ENCODE measurements around the gene HSD17B7.
"Not testable (repeated sequence)": the region's sequence is repeated elsewhere in the genome, so short reads cannot be mapped to it uniquely, and the experiment has no call there.

HSD17B7 gene

DNA sequence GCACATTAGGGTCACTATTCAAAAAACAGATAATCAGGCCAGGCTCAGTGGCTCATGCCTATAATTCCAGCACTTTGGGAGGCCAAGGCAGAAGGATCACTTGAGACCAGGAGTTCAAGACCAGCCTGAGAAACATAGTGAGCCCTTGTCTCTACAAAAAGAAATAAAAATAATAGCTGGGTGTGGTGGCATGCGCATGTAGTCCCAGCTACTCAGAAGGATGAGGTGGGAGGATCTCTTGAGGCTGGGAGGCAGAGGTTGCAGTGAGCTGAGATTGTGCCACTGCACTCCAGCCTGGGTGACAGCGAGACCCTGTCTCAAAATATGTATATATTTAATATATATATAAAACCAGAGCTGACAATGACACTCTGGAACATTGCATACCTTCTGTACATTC, 21.9 kb downstream of the HSD17B7 start:
- DNase-seq: not testable (repeated sequence)

DNA sequence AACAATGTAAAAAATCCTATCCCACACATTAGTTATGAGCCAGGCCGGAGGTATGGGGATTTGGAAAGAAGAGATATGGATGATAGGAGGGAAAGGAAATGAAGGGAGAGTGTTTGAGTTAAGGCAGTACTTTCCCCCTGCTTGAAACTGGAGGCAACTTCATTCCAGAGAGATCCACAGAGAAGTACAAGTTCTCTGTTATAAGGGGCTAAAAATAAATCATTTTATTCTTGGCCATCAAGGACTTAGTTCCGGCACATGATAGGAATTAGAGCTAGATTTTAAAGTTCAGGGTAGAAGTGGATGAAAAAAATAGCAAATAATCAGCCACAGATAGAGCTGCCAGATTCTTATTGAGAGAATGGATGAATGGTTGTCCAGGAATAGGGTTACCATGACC, 27.6 kb downstream of the HSD17B7 start:
- not testable (repeated sequence) for DNase-seq

DNA sequence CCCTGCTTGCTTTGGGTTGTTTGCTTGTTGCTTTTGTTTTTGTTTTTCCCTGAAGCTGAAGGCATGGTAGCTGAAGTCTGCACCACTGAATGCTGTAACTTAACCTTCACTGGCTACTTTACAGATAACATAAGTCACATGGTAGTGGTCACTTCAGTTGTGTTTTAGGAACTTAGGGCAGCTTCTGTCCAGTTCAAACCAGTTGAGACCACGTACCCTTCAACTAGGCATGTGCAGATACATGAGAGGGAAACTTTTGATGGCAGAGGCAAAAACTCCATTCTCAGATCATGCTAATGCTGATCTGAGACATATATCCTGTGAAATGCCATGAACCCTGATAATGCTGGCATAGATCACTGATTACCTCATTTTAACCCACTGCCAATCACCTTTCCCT, 28.2 kb downstream of the HSD17B7 start:
- DNase-seq: not testable (repeated sequence)

DNA sequence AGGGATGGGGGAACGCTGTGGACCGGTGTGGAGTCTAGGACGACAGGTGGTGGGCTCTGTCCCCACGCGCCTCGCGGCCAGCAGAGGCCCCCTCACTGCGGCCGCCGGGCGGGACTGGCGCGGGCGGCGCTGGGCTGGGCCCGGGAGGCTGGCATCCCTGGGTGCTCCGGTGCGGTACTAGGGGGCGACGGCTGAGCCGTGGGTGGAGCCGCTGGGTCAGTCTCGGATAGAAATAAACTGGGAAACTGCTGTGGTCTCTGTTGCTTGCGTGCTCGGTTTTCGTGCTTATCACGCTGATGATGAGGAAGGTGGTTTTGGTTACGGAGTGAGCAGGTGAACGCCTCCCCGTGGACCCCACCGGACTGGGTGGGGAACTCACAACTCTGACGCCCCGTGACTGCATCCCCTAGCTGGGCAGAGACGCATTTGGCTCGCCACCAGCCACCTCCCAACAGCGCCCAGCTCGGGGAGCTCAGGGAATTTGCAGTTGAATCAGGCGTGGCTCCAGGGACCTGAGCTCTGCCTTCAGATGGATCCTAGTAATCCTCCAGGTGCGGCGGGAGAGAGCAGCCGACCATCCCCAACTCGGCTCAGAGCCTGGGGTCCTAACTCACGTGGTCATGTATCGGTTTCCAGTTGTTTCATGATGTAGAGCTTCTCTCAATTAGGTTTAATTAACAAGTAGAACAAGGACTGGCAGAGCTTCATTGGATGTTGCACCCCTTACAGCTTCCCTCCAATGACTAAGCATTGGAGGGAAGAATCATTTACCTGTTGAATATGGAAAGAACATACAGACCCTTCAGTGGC, 32.1 kb downstream of the HSD17B7 start:
- DNase-seq: peak; percentile 96

DNA sequence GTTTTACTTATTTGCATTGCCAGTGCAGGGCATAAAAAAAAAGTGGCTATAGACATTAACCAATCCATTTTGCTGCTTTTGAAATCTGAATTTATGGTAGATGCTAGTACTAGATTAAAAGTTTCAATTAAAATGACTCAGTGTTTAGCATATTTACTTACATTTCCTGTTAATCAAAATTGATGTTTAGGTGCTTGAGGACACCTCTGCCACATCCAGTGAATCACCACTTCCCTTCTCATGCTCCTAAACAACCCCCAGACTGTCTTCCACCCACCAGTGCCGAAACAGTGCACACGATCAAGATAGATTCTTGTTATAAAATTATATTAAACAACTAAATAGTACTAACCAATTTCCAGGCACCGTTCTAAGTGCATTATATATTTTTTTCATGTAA, 32.7 kb downstream of the HSD17B7 start:
- no peak for DNase-seq

DNA sequence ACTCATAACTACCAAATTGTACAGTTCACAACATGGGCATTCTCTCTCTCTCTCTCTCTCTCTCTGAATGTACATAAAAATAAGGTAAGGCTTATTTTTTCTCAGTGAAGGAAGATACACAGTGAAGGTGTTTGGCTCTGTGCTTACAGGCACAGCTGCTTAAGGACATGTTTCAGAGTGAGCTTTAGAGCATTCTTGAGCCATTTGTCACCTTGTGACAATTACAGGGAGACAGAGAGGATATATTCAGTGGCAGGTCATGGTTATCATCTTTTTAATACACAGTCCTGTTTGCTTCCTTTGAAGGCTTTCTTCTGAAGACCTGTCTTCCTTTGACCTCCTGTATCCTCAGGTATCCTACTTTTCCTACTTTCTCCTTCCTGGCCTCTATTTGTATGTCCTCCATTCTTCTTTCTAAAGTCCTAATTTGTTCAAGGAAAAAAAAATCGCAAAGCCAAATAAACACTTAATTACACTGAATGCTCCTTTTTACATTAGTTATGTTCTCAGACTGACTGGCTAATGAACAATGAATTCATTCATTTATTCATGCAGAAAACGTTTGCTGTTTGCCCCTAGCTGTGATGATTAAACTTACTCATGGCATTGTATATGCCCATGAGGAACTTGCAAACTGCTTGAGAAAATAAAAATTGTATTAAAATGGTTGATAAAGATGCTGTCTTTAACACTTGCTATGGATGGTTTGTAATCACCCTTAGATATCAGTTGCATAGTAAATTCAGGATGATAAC, 33.4 kb downstream of the HSD17B7 start:
- peak; percentile 59 for DNase-seq

DNA sequence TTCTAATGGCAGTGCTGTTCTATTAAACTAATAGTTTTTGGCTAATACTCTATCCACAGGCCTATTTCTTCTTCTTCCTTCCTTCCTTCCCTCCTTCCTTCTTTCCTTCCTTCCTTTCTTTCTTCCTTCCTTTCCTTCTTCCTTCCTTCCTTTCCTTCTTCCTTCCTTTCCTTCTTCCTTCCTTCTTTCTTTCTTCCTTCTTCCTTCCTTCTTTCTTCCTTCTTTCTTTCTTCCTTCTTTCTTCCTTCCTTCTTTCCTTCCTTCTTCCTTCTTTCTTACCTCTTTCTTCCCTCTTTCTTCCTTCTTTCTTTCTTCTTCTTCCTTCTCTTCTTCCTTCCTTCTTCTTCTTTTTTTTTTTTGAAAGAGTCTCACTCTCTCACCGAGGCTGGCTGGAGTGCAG, 38.8 kb downstream of the HSD17B7 start:
- DNase-seq: no peak

DNA sequence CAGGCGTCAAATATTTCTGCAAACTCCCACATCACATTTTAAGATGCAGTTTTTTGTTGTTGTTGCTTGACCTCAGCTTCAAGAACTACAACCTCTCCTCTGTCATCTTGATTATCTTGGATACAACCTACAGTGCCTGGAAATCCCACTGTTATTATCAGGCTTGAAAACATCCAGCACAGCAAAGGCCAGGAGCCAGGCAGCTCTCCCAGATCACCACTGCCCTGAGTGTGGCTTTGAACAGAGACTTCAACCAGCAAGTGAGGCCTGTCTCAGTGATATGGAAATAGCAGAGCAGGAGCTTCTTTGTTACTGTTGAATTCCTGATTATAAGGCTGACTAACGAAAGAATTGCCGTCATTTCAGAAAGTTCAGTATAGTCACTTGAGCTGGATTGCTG, 42.0 kb downstream of the HSD17B7 start:
- no peak for DNase-seq

DNA sequence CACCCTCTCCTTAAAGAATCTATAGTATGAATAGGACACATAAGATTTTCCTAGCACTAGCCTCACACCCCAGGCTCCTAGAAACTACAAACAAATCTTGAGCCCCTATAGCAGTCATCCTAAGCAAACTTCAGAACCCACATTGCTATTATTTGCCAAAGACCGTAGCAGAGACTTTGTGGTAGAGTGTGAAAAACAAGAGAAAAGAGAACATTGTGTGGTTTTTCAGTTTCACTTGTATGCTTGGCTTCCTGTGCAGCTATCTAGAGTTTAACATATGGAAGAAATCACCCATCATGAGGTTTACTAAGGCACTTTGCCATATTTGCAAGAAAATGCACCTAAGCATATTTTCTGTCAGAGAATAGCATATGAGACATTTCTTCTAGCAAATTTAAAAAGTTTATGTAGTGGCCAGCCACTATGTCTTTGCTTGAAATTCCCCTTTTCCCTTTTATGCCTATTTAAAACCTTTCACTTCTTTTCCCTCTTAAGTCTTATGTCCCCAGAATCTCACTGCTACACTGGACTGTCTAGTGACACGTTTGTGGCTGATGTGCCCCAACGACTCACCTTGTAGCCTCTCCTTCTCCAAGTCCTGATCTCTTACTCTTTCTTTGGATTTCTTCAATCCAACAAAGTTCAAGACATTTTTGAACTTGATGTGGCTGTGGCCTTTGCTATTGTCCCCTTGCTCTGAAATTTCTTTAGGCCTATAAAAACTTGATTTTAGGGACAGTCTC, 44.8 kb downstream of the HSD17B7 start:
- DNase-seq: no peak

DNA sequence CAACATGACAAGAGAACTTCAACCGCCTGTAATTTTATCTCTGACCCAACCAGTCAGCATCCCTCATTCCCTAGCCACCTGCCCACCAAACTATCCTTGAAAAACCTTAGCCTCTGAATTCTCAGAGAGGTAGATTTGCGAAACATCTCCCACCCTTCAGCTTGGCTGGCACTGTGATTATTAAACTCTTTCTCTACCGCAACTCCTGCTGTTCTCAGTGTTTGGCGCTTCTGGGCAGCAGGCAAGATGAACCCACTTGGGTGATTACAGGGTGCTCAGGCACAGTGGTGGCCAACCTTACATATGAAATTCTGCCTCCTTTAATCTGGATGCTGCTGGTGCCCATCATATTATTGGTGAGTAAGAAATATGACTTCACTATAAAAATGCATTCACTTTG, 48.4 kb downstream of the HSD17B7 start:
- no peak for DNase-seq

DNA sequence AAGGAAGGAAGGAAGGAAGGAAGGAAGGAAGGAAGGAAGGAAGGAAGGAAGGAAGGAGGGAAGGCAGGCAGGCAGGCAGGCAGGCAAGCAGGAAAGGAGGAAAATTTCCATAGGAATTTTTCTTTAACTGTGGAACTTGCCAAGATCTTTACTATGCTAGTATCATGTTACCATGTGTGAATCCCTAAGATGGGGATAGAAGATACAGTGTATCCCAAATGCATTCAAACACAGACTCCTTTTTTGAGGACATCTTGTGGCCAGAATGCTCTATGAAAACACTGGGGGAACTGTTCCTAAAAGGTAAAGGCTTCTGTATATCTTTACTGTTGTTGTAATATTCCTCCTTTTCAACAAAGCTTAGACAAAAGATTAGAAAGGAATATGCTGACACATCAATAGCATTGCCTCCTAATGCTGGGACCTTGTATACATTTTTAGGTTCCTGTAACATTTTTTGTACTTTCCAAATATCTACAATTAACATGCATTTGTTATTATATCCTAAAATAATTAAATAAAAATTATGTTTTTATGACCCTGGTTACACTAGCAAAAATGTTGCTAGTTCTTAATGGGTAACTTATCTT, 49.8 kb downstream of the HSD17B7 start:
- DNase-seq: no peak

DNA sequence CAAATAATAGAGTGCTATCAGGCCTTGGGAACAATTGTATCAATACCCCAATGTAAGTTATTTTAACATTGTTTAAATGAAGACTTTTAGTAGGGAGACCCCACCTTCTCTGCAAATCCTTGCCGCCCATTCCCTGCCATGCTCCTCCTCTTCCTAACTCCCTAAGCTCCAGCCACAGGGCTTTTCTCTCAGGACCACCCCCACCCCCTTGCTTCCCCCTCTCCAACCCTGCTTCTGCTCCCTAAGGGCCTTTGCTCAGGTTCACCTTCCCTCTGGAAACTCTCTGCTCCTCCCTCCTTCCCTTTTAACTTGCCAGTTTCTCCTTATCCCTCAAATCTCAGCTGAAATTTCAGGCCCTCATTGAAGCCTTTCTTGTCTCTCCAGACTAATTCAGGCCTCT, 53.7 kb downstream of the HSD17B7 start:
- DNase-seq: no peak

DNA sequence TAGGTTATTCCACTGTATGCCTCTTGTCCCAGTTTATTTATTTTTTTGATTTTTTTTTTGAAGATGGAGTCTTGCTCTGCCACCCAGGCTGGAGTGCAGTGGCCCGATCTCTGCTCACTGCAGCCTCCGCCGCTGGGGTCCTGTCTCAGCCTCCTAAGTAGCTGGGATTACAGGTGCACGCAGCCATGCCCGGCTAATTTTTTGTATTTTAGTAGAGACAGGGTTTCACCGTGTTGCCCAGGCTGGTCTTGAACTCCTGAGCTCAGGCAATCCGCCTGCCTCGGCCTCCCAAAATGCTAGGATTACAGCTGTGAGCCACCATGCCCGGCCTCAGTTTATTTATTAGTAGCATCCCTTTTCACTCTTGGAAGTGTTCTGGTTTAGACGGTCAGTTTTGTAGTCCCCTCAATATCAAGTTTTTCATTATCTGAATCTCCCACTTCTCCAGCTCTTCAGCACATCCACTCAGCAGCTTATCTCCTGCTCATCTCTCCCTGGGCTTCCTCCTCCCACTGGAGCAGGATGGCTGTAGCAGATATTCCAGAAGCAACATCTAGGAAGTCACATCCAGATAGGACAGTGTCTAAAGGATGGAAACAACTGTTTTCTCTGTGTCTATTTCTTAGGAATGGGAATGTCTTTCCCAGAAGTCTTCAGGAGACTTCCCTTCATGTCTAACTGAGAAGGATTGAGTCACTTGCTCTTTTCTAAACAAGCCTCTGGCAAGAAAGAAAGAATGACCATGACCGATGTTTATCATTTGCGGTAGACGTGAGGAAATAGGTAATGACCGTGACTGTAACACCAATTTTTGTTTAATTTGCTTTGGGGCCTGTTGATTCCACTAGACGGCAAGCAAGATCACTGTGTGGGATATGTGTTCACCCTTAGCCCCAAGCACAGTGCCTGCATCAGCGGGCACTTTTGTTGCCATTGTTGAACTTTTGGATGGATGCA, 56.0 kb downstream of the HSD17B7 start:
- no peak for DNase-seq

DNA sequence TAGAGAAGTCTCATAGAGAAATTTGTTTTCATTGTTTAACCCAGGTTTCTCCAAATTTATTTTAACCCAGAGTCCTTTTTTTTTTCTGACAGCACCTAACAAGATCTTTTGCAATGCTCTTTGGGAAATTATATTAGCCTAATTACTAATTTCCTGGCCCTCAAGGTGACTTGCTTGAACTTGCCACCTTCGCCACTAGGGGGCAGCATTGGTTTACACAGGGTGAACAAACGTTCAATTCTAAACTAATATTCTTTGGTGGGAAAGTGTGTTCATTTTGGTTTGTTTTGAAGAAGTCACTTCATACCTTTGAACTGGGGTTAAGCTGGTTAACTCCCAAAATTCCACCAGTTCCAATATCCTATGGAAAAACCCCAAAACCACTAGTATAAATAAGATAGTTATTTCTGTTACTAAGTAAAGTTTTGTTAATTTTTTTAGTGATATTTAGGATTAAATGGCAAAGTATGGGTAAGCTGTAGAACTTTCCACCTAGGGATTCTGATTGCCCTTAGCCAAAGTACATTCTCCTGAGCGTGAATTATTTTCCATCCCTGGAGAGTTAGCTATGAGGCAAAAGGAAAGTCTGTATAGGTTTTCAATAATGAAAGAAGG, 57.4 kb downstream of the HSD17B7 start:
- DNase-seq: peak; percentile 53

DNA sequence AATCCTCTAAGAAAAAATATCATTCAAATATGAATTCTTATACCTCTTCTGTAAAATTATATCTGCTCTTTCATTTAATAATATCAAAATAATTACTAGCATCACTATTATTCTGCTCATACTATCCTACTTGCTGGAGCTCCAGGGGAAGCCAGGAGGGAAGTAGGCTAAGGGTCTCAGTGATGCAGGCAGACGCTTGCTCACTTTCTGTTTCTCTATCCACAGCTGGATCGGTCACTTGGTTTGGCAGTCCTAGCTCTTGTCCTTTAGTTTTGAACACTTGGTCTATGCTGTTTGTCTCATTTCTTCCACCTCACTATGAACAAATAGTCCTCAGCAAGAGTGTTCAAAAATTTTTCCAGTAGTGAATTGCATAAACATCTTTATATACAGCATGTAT, 59.2 kb downstream of the HSD17B7 start:
- no peak for DNase-seq

DNA sequence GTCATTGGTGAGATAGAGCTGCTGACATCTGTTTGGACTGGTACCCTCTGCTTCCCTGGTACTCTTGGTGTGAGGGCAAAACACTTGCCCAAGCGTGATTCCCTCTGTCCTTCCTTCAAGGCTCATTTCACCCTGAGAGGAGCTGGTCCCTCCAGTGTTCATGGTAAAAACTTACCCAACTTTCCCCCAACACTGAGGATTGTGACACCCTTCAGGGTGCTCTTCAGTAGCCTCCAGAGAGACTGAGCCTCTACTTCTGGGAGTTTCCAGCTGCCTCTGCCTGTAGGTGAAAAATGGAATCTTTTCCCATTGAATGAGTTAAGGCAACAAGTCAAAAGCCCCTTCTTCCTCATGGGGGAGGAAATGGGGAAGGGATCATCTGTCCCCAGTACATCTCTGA, 60.8 kb downstream of the HSD17B7 start:
- DNase-seq: no peak

DNA sequence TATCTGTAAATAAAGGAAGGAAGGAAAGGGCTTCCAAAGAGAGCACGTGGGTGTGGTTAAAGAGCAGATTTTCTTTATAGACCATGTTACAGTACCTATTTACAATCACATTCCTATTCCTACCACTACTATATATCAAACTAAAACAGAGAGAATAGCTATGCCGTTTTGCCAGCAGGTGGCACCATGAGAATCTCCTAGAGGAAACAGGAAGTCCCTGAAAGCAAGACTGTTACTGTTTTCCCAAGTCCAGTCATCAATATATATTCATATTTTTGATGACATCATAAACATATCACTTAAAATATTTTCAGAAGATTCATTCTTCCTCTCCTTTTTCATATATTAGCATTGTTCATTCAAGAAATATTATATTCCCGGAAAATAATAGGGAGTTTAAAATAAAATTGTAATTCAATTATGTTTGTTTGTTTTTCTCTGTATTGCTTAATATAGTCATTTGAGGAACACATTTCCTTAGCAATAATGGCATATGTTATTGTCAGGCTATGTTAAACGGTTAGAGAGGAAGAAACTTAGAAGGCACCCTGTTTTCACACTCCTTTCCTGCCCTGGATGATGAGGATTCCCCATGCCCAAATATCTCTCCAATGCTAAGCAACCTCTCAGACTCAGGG, 63.9 kb downstream of the HSD17B7 start:
- DNase-seq: peak; percentile 82

DNA sequence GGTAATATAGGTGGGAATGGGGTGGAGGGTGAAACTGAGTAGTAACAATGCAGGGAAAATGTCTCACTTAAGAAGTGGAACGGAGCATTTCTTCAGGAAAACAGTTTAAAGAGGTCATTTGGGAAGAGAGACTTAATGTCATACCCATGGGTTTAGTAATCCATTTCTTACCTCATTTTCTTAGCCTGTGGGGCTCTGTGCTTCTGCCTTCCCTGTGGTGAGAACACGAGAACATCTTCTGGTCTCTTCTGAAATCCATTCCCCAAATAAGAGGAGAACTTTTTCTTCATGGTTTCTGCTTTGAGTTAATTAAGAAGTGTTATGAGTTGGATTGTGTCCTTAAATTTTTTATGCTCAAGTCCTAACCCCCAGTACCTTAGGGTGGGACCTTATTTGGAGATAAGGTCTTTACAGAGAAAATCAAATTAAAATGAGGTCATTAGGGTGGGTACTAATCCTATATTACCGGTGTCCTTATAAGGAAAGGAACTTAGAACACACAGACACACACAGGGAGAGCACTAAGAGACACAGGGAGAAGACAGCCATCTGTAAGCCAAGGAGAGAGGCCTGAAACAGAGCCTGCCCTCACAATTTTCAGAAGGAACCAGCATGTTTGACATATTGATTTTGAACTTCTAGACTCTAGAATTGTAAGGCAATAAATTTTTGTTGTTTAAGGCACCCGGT, 65.1 kb downstream of the HSD17B7 start:
- no peak for DNase-seq

DNA sequence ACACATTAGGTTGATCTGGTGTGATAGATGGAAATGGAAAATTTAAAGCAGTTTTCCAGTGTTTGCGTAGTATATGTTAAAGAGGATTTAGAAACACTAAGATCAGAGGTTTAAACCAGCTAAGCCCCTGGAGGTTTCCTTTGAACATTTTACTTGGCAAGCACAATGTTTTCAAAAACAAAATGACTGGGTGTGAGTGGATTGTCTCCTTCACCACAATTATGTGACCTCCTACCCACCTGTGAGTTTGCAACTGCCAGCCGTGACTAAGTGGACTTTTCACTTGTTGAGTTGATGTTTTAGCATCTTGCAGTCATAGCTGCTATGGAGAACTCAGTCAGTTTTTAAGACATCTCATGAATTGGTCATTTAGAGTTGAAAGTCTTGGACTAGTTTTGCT, 65.8 kb downstream of the HSD17B7 start:
- no peak for DNase-seq

DNA sequence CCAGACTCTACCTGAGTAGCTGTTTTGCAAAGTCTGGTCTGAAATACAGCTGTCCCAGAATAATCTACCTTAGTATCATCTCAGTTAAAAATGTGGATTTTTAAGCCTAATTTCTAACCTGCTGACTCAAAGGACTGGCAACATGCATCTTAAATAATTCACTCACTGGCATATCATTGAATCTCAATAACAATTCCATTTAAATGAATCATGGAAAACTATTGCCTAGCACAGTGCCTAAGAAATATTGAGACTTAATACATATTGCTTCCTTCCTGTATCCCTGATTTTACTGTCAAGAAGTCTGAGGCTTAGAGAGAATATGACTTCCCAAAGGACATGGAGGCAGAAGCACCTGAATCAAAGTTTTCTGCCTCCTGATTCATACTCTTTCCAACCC, 67.3 kb downstream of the HSD17B7 start:
- no peak for DNase-seq

DNA sequence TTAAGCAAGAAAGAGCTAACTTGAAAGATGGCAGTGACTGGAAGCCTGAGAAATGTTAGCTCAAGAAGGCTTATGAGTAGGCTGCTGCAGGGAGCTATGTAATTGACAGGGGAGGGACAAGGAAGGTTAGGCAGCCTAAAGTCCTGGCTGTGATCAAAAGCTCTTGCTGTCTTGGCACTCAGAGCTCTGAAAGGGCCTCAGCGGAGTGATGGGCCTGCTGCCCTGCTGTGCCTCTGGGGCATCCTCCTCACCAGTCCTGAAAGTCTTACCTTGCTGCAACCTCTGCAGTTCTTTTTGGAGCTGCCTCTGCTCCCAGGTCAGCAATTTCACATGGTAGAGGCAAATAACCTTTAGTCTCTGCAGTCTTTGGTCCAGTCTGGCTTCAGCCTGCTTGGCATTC, 68.7 kb downstream of the HSD17B7 start:
- DNase-seq: no peak

All from NCI-H526 treated with DMSO at 0.1 percent for 48 hours (cell line).